HG03469 (cell line): Measurements from ENCODE around the gene HOXB3.
"Not testable (repeated sequence)": the region's sequence is repeated elsewhere in the genome, so short reads cannot be mapped to it uniquely, and the experiment has no call there.

Experiments
- ATAC-seq: cut with Tn5 transposase; IDR thresholded peaks from one replicate; pipeline ENCODE4 v1.9.1; 2021; ENCODE audit warnings: mild to moderate bottlenecking, moderate library complexity, moderate number of reproducible peaks; ENCODE audit not compliant: unreplicated experiment

The HOXB3 gene

DNA sequence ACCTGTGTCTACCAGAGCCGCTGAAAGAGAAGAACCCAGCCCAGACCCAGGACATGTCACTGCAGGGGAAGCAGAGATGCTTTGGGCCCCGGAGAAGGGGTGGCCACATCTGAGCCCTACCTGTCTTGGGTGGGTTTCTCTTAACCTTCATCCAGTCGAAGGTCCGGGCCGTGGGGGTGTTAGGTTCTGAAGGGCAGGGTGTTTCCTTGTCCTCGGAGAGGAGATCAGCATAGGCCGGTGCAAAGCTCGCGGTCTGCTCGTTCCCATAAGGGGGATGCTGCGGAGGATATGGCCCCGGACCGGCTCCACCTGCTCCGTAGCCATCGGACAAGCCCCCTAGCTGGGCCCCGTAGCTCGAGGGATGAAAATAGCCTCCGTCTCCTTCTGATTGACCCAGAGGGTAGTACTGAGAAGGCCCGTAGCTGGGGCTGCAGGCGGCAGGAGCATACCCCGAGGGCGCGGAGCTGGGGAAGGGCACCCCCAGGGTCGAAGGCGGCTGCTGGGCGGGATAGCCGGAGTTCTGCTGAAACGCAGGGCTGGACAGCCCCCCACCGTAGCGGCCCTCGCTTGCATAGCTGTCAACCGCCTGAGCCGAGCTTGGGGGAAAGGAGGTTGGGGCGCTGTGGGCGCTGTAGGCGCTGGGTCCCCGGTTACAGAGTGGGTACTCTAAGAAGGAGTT lies 59.7 kb downstream of the HOXB3 start:
- no peak for ATAC-seq

DNA sequence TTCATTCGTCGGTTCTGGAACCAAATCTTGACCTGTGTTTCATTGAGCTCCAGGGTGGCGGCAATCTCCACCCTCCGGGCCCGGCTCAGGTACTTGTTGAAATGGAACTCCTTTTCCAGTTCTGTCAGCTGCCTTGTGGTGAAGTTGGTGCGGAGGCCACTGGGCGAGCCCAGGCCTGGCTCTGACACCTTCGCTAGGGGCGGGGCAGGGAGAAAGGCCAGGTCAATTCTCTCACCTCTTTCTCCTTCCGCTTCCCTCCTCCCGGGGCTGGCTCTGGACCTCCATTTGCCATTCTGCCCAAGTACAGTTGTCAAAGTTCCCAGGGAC lies 60.4 kb downstream of the HOXB3 start:
- no peak for ATAC-seq

DNA sequence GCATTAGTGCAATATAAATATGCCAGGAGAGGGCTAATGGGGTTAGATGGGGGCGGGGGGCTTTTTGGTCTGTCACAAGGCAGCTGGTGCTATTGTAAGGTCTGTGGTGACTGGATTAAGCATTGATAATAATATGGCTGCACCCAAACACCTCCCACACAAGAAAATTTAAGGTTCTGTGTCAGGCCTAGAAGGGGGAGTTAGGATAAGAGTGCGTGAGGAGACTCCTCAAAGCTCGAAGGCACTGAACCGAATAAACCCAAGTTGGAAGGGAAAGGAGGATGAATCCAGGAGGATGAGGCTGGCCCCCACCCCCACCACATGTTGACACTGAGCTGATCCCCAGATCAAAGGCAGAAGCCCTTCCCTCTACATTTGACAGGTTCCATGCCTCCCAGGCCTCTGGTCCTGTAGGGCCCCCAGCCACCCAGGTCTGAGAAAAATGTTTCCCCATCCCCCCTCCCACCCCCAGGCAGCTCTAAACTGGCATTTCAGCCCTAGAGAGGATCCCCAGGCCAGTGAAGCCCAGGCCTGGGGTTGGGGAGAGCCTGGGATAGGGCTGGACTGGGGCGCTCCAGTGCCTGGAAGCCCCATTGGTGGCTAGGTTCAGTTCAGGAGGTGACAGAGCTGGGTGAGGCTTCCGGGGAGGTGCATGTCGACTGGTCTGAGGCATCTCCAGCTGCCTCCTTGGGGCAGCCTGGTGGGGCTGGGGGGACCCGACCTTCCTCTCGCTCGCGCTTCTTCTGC lies 60.9 kb downstream of the HOXB3 start:
- no peak for ATAC-seq

- ATAC-seq = no peak
Observed at GRCh38 chr17:48528153-48528935, 61.7 kb downstream of the HOXB3 start.

DNA sequence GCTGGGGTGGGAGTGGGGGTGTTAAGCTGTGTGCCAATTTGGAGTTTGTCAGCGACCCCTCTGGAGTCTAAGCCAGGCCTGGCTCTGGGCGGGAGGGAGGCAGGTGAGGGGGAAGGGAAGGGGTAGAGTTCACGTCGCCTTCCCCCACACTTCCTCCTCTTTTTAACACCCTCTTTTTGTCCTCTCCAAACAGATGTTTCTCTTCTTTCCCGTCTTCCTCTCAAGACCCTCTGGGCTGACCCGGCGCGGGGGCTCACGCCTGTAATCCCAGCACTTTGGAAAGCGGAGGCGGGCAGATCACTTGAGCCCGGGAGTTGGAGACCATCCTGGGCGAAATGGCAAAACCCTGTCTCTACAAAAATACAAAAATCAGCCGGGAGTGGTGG lies 62.5 kb downstream of the HOXB3 start:
- no peak for ATAC-seq

DNA sequence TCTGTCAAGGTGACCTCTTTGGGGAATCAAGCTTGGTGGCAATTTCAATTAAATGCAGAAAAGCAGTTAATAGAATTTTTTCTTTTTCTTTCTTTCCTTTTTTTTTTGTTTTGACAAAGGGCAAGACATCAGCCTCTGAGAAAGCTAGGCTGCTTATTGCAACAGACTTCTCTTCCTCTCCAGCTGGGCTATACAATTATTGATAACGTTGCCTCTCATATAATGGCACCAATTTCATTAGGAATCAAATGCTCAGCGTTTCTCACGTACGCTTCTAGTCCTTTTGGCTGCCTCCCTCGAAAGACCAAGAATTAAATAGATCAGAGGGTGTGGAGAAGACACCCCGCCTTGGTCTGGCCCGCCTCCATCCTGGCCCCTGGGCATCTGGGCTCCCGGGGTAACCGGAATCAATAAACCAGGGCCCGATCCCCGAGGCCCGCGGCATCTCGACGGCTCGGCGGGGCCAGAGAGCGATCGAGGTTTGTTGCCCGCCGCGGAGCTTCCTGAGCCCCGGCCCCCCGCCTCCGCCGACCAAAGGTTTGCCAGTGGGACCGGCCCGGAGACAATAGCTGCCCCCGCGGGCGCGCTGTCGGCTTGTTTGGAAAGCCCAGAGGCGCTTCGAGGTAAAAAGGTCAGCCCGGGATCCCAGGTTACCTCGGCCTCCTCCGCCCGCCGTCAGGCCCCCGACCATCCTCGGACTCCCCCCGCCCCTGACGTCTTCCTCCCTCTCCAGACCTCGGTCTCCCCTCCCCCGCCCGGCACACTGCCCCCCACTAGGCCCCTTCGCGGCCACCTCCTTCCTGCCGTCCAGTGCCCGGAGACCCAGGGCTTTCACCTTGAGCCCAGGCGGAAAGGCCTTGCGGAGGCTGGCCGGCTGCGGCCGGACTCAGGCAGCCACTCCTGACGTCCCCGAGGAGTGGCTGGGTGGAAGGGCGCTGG lies 63.2 kb downstream of the HOXB3 start:
- ATAC-seq = no peak

GRCh38 chr17:48523010-48523409 lies 67.0 kb downstream of the HOXB3 start:
- ATAC-seq = no peak

DNA sequence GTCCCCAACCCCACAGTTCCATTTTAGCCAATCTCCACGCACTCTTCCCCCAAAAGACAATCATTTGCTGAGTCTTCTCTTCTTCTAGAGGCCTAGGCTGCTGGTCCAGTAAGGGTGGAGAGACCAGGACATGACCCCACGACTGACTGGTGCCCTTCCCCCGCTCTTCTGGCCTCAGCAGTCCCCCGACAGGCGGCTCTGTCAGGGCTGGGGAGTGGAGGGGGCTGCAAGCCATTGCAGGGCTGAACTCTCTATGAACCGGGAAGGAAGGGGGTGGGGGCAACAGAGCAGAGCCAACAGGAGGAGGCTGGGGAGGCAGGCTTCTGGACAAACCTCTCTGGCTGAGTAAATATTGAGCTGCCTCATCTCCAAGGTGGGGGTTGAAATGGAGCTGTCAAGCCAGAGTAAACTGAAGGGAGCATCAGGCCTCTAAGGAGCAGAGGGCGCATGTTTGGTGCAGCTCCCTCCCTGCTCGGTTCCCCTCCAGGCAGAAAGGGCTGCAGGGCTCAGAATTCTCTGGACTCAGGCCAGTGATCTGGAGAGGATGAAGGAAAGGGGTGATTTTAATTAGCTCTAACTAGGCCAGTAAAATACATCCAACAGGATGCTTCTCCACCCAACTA lies 67.9 kb downstream of the HOXB3 start:
- no peak for ATAC-seq

GRCh38 chr17:48520631-48521079 lies 69.4 kb downstream of the HOXB3 start:
- no peak for ATAC-seq

GRCh38 chr17:48519427-48519826 lies 70.6 kb downstream of the HOXB3 start:
- ATAC-seq = no peak

GRCh38 chr17:48517478-48517877 lies 72.6 kb downstream of the HOXB3 start:
- ATAC-seq = no peak

DNA sequence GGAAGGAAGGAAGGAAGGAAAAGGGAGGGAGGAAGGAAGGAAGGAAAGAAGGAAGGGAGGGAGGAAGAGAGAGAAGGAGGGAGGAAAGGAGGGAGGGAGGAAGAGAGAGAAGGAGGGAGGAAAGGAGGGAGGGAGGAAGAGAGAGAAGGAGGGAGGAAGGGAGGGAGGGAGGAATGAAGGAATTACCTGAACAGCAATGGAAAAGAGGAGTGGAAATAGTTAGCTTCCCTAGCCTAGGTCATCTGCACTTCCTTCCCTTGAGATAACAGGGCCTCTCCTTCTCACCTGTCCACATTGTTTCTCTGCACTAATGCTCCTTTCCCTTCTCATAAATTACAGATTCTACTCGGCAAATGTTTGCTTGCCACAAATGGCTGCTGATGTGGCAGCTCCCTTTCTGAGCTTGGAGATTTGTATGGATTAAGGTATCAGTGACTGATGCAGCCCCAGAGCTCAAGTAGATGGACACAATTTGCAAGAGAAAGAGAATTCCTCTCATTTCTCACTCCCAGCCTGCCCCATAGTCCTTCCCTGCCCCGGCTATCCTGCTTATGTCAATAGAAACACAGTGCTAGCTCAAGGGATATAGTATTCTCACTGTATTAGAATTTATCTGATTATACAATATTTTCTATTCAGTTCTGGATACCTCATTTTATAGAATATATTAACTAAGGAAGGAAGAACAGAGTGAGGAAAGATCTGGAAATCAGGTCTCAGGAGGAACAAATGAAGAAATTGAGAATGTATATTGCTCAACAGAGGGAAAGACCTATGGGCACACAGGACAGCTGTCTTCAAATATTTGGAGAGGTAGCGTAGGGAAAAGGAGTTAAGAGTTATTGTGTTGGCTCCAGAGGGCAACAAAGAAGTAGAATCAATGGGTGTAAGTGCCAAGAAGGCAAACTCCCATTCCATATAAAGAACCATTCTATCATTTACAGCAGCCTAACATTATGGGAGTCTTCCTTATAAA lies 73.8 kb downstream of the HOXB3 start:
- ATAC-seq = no peak

DNA sequence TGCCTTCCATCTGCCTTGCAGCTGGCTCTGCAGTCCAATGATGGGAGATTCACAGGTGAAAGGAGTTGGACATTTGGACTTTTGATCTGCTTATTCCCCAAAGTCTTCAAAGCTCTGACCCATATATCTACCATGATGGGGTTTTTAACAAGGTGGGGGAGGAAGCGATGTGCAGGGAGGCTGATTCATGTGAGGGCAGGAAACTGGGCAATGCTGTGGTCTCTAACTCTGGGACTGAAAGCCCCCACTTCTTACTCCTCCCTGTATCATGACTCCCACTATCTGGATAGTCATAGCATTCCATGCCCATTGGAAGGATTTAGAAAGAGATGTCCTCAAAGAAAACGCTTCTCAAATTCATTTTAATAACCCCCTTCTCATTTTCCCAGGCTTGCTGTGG lies 75.6 kb downstream of the HOXB3 start:
- ATAC-seq = no peak

DNA sequence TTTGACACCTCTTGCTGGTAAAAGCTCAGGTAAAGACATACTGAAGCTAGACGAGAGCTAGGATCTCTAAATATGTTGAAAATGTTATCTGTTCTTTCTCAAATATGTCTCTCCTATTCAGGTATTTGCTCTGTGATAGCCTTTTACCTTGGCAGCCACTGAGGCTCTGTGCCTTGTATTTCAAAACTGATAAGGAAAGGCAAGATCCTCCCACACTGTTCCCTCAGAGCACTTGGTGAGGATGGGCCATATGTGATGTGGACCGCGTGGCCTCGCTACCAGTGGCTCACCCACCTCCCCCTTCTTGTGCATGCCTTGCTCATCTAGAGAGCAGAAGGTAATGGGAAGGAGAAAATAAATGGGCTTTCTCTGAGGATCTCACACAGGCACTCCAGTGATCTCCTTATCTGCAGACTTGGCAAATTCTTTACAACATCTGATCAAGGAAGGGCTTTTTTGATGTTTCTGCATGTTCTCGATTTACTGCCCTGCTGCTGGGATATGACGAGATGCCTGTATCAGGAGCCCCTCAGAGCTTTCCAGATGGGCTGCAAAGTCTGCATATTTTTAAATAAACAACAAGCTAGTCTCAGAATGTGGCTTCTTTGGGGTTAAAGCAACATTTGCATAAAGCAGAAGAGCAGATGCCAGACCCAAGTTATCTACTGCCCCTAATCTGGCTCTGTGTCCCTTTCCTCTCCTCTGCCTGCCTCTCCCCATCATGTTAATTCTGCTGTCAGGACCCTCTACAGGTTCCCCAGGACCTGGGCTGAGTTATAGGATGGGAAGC lies 76.2 kb downstream of the HOXB3 start:
- ATAC-seq = no peak

DNA sequence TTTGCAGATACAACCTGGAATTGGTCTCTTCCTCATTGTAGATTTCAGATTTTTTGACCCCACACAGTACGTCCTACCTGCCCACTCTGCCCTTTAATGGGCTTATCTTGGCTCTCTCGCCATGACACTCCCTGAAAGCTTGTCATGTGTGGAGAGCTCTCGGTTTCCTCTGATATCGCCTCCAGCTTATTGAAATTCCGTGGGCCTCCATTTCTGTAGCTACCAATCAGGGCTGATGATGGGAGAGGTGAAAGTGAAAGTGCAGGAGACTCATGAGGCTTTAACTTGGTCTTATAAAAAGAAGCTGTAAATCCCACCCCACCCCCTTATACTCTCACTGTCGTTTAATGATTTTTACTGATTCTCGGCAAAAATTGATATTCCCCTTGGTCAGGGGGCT lies 76.9 kb downstream of the HOXB3 start:
- ATAC-seq = no peak

DNA sequence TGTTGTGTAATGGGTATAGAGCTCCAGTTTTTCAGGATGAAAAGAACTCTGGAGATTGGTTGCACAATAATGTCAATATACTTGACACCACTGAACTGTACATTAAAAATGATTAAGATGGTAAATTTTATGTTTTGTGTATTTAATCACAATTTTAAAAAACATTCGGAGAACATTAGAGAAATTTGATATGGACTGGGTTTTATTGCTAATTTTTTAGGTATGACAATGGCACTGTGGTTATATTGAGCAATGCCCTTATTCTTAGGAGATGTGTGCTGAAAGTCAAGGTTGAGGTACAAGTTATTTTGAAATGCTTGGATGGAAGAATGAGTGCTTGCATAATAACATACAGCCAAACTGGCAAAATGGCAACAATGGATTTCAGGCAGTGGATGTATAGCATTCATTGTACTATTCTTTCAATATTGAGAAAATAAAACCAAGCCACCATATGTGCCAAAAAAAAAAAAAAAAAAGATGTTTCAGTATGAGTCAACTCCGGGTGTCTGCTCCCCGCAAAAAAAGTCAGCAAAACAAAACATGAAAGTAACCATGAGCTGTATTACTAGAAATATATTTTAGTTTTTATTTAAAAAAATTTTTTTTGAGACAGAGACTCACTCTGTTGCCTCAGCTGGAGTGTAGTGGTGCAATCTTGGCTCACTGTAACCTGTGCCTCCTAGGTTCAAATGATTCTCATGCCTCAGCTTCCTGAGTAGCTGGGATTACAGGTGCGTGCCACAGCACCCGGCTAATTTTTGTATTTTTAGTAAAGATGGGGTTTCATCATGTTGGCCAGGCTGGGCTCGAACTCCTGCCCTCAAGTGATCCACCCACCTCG lies 79.1 kb downstream of the HOXB3 start:
- no peak for ATAC-seq

GRCh38 chr17:48510381-48510760 lies 79.7 kb downstream of the HOXB3 start:
- ATAC-seq = no peak

DNA sequence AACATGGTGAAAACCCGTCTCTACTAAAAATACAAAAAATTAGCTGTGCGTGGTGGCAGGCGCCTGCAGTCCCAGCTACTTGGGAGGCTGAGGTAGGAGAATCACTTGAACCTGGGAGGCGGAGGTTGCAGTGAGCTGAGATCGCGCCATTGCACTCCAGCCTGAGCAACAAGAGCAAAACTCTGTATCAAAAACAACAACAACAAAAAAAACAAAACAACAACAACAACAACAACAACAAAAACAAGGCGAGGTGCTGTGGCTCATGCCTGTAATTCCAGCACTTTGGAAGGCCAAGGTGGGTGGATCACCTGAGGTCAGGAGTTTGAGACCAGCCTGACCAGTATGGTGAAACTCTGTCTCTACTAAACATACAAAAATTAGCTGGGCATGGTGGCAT lies 80.3 kb downstream of the HOXB3 start:
- not testable (repeated sequence) for ATAC-seq
